Measurements from ENCODE around the gene CTNND2.

GRCh38 chr5:11357928-11358327 lies 546.3 kb downstream of the CTNND2 start:
- no peak for TF ChIP-seq CTCF (IDR thresholded peaks at IDR 0.05)
- no peak for TF ChIP-seq EZH2 (IDR thresholded peaks at IDR 0.05; ENCODE audit: borderline replicate concordance, insufficient read depth, low read depth, low read length, poor library complexity, severe bottlenecking)
